ENCODE results near the gene SFI1. TPM values are rescaled to one million over a fixed set of nuclear protein-coding genes. Genes with fewer than 3 reads are reported as not detected.
A peak's percentile ranks its signal among the peaks of the same experiment; 100 is the strongest.
"Not testable (repeated sequence)": the region's sequence is repeated elsewhere in the genome, so short reads cannot be mapped to it uniquely, and the experiment has no call there.

The SFI1 gene
- total RNA-seq, 4 donors from 2014 or later, result 9.4 to 21.1 (median 15.4) TPM

DNA sequence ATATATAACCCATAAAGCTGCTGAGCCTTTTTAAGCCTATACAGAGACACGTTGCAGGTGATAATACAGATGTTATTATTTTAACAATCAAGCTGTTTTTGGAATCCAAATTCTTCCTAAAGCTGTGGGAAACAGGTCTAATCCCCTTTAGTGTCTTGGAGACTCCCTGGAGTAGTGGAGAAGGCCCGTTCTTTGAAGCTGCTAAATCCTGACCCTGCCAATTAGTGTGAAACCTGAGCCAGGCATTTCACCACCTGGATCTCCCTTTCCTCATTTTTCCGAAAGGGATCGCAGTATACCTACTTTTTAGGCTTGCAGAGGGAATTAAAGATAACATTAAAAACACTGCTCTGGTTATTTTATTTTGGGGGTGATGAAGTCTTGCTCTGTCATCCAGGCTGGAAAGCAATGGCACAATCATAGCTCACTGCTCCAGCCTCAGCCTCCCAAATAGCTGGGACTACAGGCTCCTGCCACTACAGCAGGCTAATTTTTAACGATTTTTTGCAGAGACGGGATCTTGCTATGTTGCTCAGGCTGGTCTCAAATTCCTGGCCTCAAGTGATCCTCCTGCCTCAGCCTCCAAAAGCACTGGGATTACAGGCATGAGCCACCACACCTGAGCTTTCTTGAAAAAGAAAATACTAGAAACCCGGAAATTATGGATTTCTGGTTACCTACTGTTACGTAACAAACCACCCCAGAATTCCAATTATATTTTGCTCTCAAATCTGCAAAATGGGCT is 4.9 kb upstream of the SFI1 start:
- WGBS, result 78% methylated on average over 8 of the region's 8 CpGs
- peaks cover 11 to 15% (median 15%) of the 10 kb centered on the region in 4 donors for H3K36me3 ChIP-seq
- H3K27ac ChIP-seq (replicated peaks in 1 of 4), result peak overlapping the region; percentile 91 to 99 (median 92)
- TF ChIP-seq POLR2A (IDR thresholded peaks at IDR 0.05; ENCODE audit: low read depth) (no peak), POLR2AphosphoS5 (IDR thresholded peaks at IDR 0.05) (no peak), EP300 (IDR thresholded peaks at IDR 0.05) (no peak)
- TF ChIP-seq, protein P1, sequence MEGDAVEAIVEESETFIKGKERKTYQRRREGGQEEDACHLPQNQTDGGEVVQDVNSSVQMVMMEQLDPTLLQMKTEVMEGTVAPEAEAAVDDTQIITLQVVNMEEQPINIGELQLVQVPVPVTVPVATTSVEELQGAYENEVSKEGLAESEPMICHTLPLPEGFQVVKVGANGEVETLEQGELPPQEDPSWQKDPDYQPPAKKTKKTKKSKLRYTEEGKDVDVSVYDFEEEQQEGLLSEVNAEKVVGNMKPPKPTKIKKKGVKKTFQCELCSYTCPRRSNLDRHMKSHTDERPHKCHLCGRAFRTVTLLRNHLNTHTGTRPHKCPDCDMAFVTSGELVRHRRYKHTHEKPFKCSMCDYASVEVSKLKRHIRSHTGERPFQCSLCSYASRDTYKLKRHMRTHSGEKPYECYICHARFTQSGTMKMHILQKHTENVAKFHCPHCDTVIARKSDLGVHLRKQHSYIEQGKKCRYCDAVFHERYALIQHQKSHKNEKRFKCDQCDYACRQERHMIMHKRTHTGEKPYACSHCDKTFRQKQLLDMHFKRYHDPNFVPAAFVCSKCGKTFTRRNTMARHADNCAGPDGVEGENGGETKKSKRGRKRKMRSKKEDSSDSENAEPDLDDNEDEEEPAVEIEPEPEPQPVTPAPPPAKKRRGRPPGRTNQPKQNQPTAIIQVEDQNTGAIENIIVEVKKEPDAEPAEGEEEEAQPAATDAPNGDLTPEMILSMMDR (IDR thresholded peaks at IDR 0.05), result no peak
- peaks cover 25 to 46% (median 40%) of the 10 kb centered on the region in 4 donors for H3K4me1 ChIP-seq
- no peaks in the 10 kb centered on the region for H3K9me3 ChIP-seq
- H3K4me3 ChIP-seq, result peak overlapping the region in 2 of 4 donors; percentile 78 to 89
- no peak for DNase-seq (ENCODE audit: extremely low spot score)
- H3K27me3 ChIP-seq, result no peaks in the 10 kb centered on the region
- intact Hi-C loops (cut with DNase I), result no loop called here

DNA sequence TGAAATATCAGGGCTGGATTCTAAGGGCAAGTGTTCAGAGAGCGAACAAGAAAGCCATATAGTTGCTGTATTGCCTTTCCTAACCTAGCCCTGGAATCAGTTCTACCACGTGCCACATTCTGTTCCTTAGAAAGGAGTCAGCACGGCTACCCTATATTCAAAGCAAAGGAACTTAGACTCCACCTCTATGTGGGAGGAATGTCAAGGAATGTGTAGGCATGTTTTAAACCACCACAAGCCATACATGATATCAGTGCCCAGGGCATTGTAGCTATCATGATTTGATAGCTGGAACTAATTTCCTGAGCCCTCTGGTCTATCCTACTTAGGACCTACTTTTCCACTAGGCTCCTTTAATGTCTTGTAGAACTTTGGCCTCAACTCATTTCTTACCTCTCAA is 4.2 kb upstream of the SFI1 start:
- 90% methylated on average over 3 of the region's 3 CpGs for WGBS
- peaks cover 30 to 52% (median 41%) of the 10 kb centered on the region in 4 donors for H3K4me1 ChIP-seq
- no peaks in the 10 kb centered on the region for H3K9me3 ChIP-seq
- no peaks in the 10 kb centered on the region for H3K27me3 ChIP-seq
- no peak for TF ChIP-seq POLR2AphosphoS5 (IDR thresholded peaks at IDR 0.05)
- TF ChIP-seq, protein P1 (IDR thresholded peaks at IDR 0.05), result no peak
- no peak for TF ChIP-seq POLR2A (IDR thresholded peaks at IDR 0.05; ENCODE audit: low read depth)
- no peak for TF ChIP-seq EP300 (IDR thresholded peaks at IDR 0.05)
- peaks cover 4 to 8% (median 7%) of the 10 kb centered on the region in 4 donors for H3K36me3 ChIP-seq
- H3K27ac ChIP-seq (replicated peaks in 1 of 4), result peak overlapping the region in 2 of 4 donors; percentile 92 to 99
- no peak overlapping the region for H3K4me3 ChIP-seq
- DNase-seq (ENCODE audit: extremely low spot score), result no peak
- intact Hi-C loops (cut with DNase I), result no loop called here

DNA sequence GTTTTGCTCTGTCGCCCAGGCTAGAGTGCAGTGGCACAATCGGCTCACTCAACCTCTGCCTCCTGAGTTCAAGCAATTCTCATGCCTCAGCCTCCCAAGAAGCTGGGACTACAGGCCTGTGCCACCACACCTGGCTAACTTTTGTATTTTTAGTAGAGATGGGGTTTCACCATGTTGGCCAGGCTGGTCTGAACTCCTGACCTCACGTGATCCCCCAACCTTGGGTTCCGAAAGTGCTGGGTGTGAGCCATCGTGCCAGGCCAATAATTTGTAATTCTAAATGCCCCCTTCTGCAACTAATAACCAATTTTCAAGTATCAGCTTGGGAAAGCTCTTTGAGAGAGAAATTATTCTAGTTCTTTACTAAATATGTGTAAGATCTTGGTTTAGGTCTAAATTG is 3.0 kb upstream of the SFI1 start:
- H3K27ac ChIP-seq (replicated peaks in 1 of 4); H3K36me3 ChIP-seq; H3K4me3 ChIP-seq; intact Hi-C loops (cut with DNase I); H3K27me3 ChIP-seq; H3K9me3 ChIP-seq; DNase-seq (ENCODE audit: extremely low spot score): not testable (repeated sequence)
- WGBS, result 98% methylated on average over 5 of the region's 5 CpGs
- peaks cover 27 to 46% (median 34%) of the 10 kb centered on the region in 4 donors for H3K4me1 ChIP-seq

DNA sequence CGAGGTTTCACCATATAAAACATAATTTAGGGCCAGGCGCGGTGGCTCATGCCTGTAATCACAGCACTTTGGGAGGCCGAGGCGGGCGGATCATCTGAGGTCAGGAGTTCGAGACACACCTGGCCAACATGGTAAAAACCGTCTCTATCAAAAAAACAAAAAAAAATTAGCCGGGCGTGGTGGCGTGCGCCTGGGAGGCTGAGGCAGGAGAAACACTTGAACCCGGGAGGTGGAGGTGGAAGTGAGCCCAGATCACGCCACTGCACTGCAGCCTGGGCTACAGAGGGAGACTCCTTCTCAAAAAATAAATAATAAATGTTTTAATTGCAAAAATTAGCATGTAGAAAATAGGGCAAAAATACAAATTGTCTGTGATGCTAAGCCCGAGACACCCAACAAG is 993 bp upstream of the SFI1 start:
- Histone ChIP-seq H3K9me3 (no peaks in the 10 kb centered on the region), H3K4me3 (peak overlapping the region; percentile 67 to 88 (median 84)), H3K36me3 (peaks cover 0 to under 1% (median 0%) of the 10 kb centered on the region in 4 donors), H3K27ac (replicated peaks in 1 of 4) (peak overlapping the region; percentile 78 to 84 (median 84)), H3K4me1 (peaks cover 22 to 35% (median 27%) of the 10 kb centered on the region in 4 donors), H3K27me3 (no peaks in the 10 kb centered on the region)
- TF ChIP-seq EP300 (IDR thresholded peaks at IDR 0.05) (no peak), POLR2AphosphoS5 (IDR thresholded peaks at IDR 0.05) (no peak), POLR2A (IDR thresholded peaks at IDR 0.05; ENCODE audit: low read depth) (no peak)
- TF ChIP-seq, protein P1 (IDR thresholded peaks at IDR 0.05), result no peak
- WGBS, result 69% methylated on average over 15 of the region's 15 CpGs
- intact Hi-C loops (cut with DNase I), result no loop called here
- no peak for DNase-seq (ENCODE audit: extremely low spot score)

DNA sequence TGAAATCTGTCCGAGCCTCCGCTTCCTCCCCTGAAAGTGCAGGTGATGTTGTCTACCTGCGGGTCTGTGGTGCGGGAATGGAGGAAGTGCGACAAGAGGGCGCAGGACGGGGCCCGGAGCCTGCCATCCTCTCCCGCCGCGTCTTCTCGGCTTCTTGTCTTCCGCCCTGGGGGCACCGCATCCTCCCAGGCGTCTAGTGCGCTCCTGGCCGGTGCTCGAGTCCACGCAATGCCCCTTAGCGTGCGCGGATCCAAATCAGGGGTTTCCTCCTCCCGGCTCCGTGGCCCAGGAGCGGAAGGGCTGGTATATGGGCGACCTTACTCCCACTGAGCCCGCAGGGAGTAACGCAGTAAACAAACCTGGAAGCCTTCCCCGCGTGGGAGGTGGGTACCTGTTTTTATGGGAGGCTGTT is 405 bp downstream of the SFI1 start:
- peaks cover 12 to 21% (median 16%) of the 10 kb centered on the region in 4 donors for H3K4me1 ChIP-seq
- H3K4me3 ChIP-seq, result peak overlapping the region; percentile 67 to 88 (median 84)
- no peak for TF ChIP-seq EP300 (IDR thresholded peaks at IDR 0.05)
- peak overlapping the region; percentile 78 to 84 (median 84) for H3K27ac ChIP-seq (replicated peaks in 1 of 4)
- no peak for DNase-seq (ENCODE audit: extremely low spot score)
- WGBS, result 1% methylated on average over 20 of the region's 30 CpGs
- H3K27me3 ChIP-seq, result no peaks in the 10 kb centered on the region
- peaks cover 0 to 9% (median 4%) of the 10 kb centered on the region in 4 donors for H3K36me3 ChIP-seq
- H3K9me3 ChIP-seq, result no peaks in the 10 kb centered on the region
- intact Hi-C loops (cut with DNase I), result no loop called here
